Endothelial cell of umbilical vein (primary cell): Measurements from ENCODE around the gene PAM16. TPM values are rescaled to one million over a fixed set of nuclear protein-coding genes. Genes with fewer than 3 reads are reported as not detected.

Source experiments
- BruUV-seq: library from RNA; stranded (reverse); fragments of 400-500 nt; replicated peaks from 2 replicates; lab custom pipeline; 2021; lab: Mats Ljungman, UMichigan
- CTCF ChIA-PET: fragments of 300-600, 350-600 bp; sonication (Branson Sonifier 250); formaldehyde crosslinking; loops from one replicate; lab custom pipeline; 2021; ENCODE audit warnings: antibody characterized with exemption, inconsistent platforms; lab: Charles Lee
- POLR2A ChIA-PET: fragments of 300-600, 350-600 bp; sonication (Branson Sonifier 250); formaldehyde crosslinking; loops from one replicate; lab custom pipeline; 2021; ENCODE audit warnings: antibody characterized with exemption, inconsistent platforms; lab: Charles Lee
- DNase-seq: peaks from one replicate; pipeline ENCODE4 v3.0.0-alpha.2; 2011; ENCODE audit warnings: low read depth, low spot score
- FAIRE-seq: peaks from 2 replicates; lab custom pipeline; 2011; peaks lifted over from hg19 to GRCh38; lab: Jason Lieb, UNC
- H2AFZ ChIP-seq: 2 replicates; pipeline ENCODE4 v1.6.0; 2012; ENCODE audit warnings: low read depth, low read length, control low read depth, inconsistent platforms
- H3K27ac ChIP-seq: 2 replicates; pipeline ENCODE4 v1.5.1; 2011; ENCODE audit warnings: low read depth, mild to moderate bottlenecking, control low read depth, low read length, moderate library complexity; ENCODE audit not compliant: insufficient read depth
- H3K27me3 ChIP-seq, 2 experiments: 2 replicates each; pipeline versions ENCODE4 v1.6.0 to v1.6.1; 2011; ENCODE audit warnings: low read length in 2 of 2, mixed read lengths in 1 of 2; ENCODE audit not compliant: control insufficient read depth in 2 of 2, insufficient read depth in 2 of 2
- H3K36me3 ChIP-seq, 2 experiments: 2 replicates in 1 of 2; 3 replicates in 1 of 2; pipeline ENCODE4 v1.5.1; 2011; ENCODE audit warnings: low read length in 2 of 2, mild to moderate bottlenecking in 1 of 2, moderate library complexity in 1 of 2; ENCODE audit not compliant: control insufficient read depth in 2 of 2, insufficient read depth in 2 of 2; ENCODE audit errors: extremely low read depth in 1 of 2
- H3K4me1 ChIP-seq: 3 replicates; pipeline ENCODE4 v1.5.1; 2011; ENCODE audit warnings: mild to moderate bottlenecking, low read length; ENCODE audit not compliant: control insufficient read depth, insufficient read depth; ENCODE audit errors: extremely low read depth
- H3K4me2 ChIP-seq: 2 replicates; pipeline ENCODE4 v1.6.1; 2011; ENCODE audit warnings: low read length, control low read depth, mixed read lengths; ENCODE audit not compliant: insufficient read depth
- H3K4me3 ChIP-seq, 3 experiments: fragments of 200-600 bp in 1 of 3; sonication (generic), shearing (Covaris generic) in 1 of 3; replicated peaks in 1 of 3; 2 replicates each; pipeline ENCODE4 v1.5.1; 2011 to 2016; ENCODE audit warnings: control low read depth in 3 of 3, low read length in 3 of 3, mild to moderate bottlenecking in 2 of 3, inconsistent platforms in 1 of 3, low read depth in 1 of 3, moderate library complexity in 1 of 3; ENCODE audit not compliant: insufficient read depth in 1 of 3
- H3K79me2 ChIP-seq: 2 replicates; pipeline ENCODE4 v1.6.0; 2012; ENCODE audit warnings: low read length, inconsistent platforms; ENCODE audit not compliant: control insufficient read depth, insufficient read depth
- H3K9ac ChIP-seq: replicated peaks from 2 replicates; pipeline ENCODE3; 2011; ENCODE audit warnings: low read length, control low read depth; ENCODE audit not compliant: insufficient read depth; ENCODE audit errors: extremely low read depth
- H3K9me1 ChIP-seq: replicated peaks from 3 replicates; pipeline ENCODE4 v1.6.0; 2011; ENCODE audit warnings: mild to moderate bottlenecking, low read length; ENCODE audit not compliant: control insufficient read depth, insufficient read depth; ENCODE audit errors: extremely low read depth
- H3K9me3 ChIP-seq: replicated peaks from 2 replicates; pipeline ENCODE4 v1.5.1; 2012; ENCODE audit warnings: low read length, inconsistent platforms; ENCODE audit not compliant: control insufficient read depth, insufficient read depth
- H4K20me1 ChIP-seq: replicated peaks from 2 replicates; pipeline ENCODE3; 2011; ENCODE audit warnings: mild to moderate bottlenecking, low read length; ENCODE audit not compliant: control insufficient read depth, insufficient read depth; ENCODE audit errors: extremely low read depth
- EZH2 ChIP-seq: IDR thresholded peaks from 2 replicates; pipeline ENCODE4 v1.6.1; 2012; ENCODE audit warnings: borderline replicate concordance, low read depth, mild to moderate bottlenecking, moderate library complexity, low read length, inconsistent platforms; ENCODE audit not compliant: severe bottlenecking
- FOS ChIP-seq: IDR thresholded peaks from 2 replicates; pipeline ENCODE4 v1.6.1; 2011; ENCODE audit warnings: mild to moderate bottlenecking, low read length, moderate library complexity, borderline replicate concordance; ENCODE audit not compliant: insufficient read depth
- GATA2 ChIP-seq: IDR thresholded peaks from 2 replicates; pipeline ENCODE4 v1.7.0; 2011; ENCODE audit warnings: low read depth, mild to moderate bottlenecking, moderate library complexity, mixed read lengths, low read length; ENCODE audit not compliant: insufficient read length, insufficient read depth
- JUN ChIP-seq: IDR thresholded peaks from 2 replicates; pipeline ENCODE4 v1.6.1; 2011; ENCODE audit warnings: borderline replicate concordance, low read depth; ENCODE audit not compliant: insufficient read length, insufficient read depth
- MYC ChIP-seq: IDR thresholded peaks from one replicate; pipeline ENCODE4 v1.6.1; 2011; ENCODE audit warnings: mild to moderate bottlenecking, low read depth, low read length
- POLR2A ChIP-seq: IDR thresholded peaks from 2 replicates; pipeline ENCODE4 v1.6.1; 2012; ENCODE audit warnings: low read depth, mild to moderate bottlenecking, control low read depth, low read length
- POLR2AphosphoS5 ChIP-seq: IDR thresholded peaks from 2 replicates; pipeline ENCODE4 v1.6.1; 2012; ENCODE audit warnings: low read depth, mild to moderate bottlenecking, control low read depth, low read length, moderate library complexity; ENCODE audit not compliant: insufficient read depth
- dilution Hi-C: fragments of 300-500 bp; cut with MboI; formaldehyde crosslinking; loops from one replicate; pipeline ENCODE4 v1.15.0; 2019; ENCODE audit warnings: low sequenced_read_pairs; ENCODE audit not compliant: extremely low pct_ligation_motif_present
- intact Hi-C: fragments of 100-400 bp; cut with micrococcal nuclease; formaldehyde crosslinking; loops from one replicate; pipeline ENCODE4 v1.10.0; 2022
- polyA plus RNA-seq, 4 experiments: library from polyadenylated mRNA; depleted of rRNA in 3 of 4; stranded (reverse) in 3 of 4; unstranded in 1 of 4; fragments of >200 nt; gene quantifications; 2 replicates each; pipeline versions ENCODE4 v1.2.1 to v1.2.3, GENCODE V29; 2011 to 2012; ENCODE audit warnings: missing spikeins in 1 of 4
- total RNA-seq: library from RNA; stranded (reverse); gene quantifications from 2 replicates; pipeline ENCODE4 v1.2.3, GENCODE V29; 2021
- TF ChIP-seq, protein P1 (sequence below): IDR thresholded peaks from 2 replicates; pipeline ENCODE4 v1.6.1; 2011; ENCODE audit not compliant: insufficient read depth, insufficient read length
- TF ChIP-seq, protein P2 (sequence below), 2 donors: IDR thresholded peaks; 1 replicate in 1 of 2; 2 replicates in 1 of 2; pipeline ENCODE4 v1.5.1; 2011; ENCODE audit warnings: low read length in 2 of 2, mild to moderate bottlenecking in 2 of 2, moderate library complexity in 2 of 2, control low read depth in 1 of 2, inconsistent platforms in 1 of 2, low read depth in 1 of 2; ENCODE audit not compliant: insufficient read depth in 1 of 2; ENCODE audit errors: extremely low read depth in 1 of 2

PAM16 gene
- total and polyA plus RNA-seq, 2 donors (not counting 3 experiments of a cell fraction or from before 2014, with no cell fraction given): 40.0 to 67.2 TPM

DNA sequence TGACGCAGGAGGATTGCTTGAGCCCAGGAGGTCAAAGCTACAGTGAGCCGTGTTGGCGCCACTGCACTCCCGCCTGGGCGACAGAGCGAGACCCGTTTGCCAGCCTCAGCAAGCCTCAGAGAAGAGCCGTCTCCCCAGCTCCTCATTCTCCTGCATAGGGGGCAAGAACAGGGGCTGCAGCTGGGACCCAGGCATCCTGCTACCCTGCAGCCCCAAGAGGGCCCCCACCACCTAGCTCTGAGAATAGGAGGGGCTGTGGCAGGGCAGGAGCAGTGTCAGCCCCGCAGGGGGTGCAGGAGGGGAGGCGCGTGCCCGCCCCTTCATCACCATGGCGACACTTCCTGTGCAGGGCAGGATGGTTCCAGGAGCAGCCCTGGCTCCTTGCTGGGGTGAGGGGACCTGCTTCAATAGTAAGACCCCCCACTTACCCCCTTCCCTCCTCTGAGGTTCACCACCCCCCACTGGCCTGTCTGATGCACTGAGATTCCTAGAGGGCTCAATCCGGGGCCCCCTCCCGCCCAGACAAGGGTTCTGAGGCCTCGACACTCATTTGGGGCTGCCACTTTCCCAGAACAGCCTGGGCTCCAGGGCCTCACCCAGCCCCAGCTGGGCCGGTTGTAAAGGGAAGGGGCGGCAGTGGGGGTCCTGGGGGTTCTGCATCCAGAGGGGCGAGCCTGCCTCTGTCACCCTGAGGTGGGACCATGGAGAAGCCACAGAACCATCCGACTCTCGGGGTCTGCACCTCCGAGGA, 40.7 kb upstream of the PAM16 start:
- H3K27me3 ChIP-seq: no peaks in the 10 kb centered on the region
- no peaks in the 10 kb centered on the region for H4K20me1 ChIP-seq
- no peak overlapping the region for H2AFZ ChIP-seq
- H3K9ac ChIP-seq: no peak overlapping the region
- DNase-seq: no peak
- TF ChIP-seq MYC (no peak), POLR2A (no peak), POLR2AphosphoS5 (no peak), JUN (no peak), EZH2 (no peak), GATA2 (no peak), FOS (no peak)
- TF ChIP-seq, protein P1, sequence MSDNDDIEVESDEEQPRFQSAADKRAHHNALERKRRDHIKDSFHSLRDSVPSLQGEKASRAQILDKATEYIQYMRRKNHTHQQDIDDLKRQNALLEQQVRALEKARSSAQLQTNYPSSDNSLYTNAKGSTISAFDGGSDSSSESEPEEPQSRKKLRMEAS: no peak
- TF ChIP-seq, protein P2, sequence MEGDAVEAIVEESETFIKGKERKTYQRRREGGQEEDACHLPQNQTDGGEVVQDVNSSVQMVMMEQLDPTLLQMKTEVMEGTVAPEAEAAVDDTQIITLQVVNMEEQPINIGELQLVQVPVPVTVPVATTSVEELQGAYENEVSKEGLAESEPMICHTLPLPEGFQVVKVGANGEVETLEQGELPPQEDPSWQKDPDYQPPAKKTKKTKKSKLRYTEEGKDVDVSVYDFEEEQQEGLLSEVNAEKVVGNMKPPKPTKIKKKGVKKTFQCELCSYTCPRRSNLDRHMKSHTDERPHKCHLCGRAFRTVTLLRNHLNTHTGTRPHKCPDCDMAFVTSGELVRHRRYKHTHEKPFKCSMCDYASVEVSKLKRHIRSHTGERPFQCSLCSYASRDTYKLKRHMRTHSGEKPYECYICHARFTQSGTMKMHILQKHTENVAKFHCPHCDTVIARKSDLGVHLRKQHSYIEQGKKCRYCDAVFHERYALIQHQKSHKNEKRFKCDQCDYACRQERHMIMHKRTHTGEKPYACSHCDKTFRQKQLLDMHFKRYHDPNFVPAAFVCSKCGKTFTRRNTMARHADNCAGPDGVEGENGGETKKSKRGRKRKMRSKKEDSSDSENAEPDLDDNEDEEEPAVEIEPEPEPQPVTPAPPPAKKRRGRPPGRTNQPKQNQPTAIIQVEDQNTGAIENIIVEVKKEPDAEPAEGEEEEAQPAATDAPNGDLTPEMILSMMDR (IDR thresholded peaks at IDR 0.05; ENCODE audit: extremely low read depth in 1 of 2, insufficient read depth in 1 of 2, low read depth in 1 of 2, low read length in 2 of 2): no peak
- CTCF ChIA-PET: interaction anchor here (0.8 to 7.5 kb wide), 2 partner anchors 11 to 33 kb away, joined by 3 to 63 read pairs; no protein-coding TSS in a partner anchor
- intact Hi-C loops: no loop called here
- POLR2A ChIA-PET: no interaction called here
- no peak for FAIRE-seq
- no peak overlapping the region for H3K4me2 ChIP-seq
- H3K4me1 ChIP-seq: peaks cover 8% of the 10 kb centered on the region
- H3K79me2 ChIP-seq: no peaks in the 10 kb centered on the region
- H3K9me1 ChIP-seq: no peaks in the 10 kb centered on the region
- no peak overlapping the region for H3K27ac ChIP-seq
- dilution Hi-C loops: no loop called here
- H3K36me3 ChIP-seq: peaks cover 0 to 24% of the 10 kb centered on the region in 2 experiments
- H3K9me3 ChIP-seq: no peaks in the 10 kb centered on the region
- BruUV-seq: no TSS peak
- H3K4me3 ChIP-seq: no peak overlapping the region
